ENCODE results near the gene DIAPH3.

The DIAPH3 gene

GRCh38 chr13:59780058-59780457 lies 383.7 kb downstream of the DIAPH3 start:
- TF ChIP-seq EZH2phosphoT487 (IDR thresholded peaks at IDR 0.05; ENCODE audit: borderline replicate concordance) (no peak), CTCF (conservative IDR thresholded peaks at IDR 0.05; ENCODE audit: low read length) (no peak)
- no peak overlapping the region for H3K9ac ChIP-seq (ENCODE audit: low read depth, low read length, poor library complexity, severe bottlenecking)
- no peaks in the 10 kb centered on the region for H3K27me3 ChIP-seq (ENCODE audit: insufficient read depth, low read length, poor library complexity, severe bottlenecking)
- no peaks in the 10 kb centered on the region for H3K4me1 ChIP-seq (ENCODE audit: insufficient read depth, low read length, poor library complexity, severe bottlenecking)
- H3K4me2 ChIP-seq (ENCODE audit: low read depth, low read length, poor library complexity, severe bottlenecking), result no peak overlapping the region
- H3K9me2 ChIP-seq (replicated peaks; ENCODE audit: low read depth, low read length), result no peaks in the 10 kb centered on the region
- H3K79me2 ChIP-seq (ENCODE audit: insufficient read depth, low read length), result no peaks in the 10 kb centered on the region
- H3K36me3 ChIP-seq (ENCODE audit: insufficient read depth, low read length), result no peaks in the 10 kb centered on the region
- no peak overlapping the region for H3K4me3 ChIP-seq (ENCODE audit: low read length, poor library complexity, severe bottlenecking)
- no peaks in the 10 kb centered on the region for H4K20me1 ChIP-seq (ENCODE audit: insufficient read depth, low read length, poor library complexity, severe bottlenecking)
- H3K9me3 ChIP-seq (ENCODE audit: insufficient read depth, low read depth, low read length), result no peaks in the 10 kb centered on the region
- no peak overlapping the region for H2AFZ ChIP-seq (ENCODE audit: low read length)
- no peaks in the 10 kb centered on the region for H3F3A ChIP-seq (ENCODE audit: low read depth)

- TF ChIP-seq CTCF (conservative IDR thresholded peaks at IDR 0.05; ENCODE audit: low read length) (no peak), EZH2phosphoT487 (IDR thresholded peaks at IDR 0.05; ENCODE audit: borderline replicate concordance) (no peak)
- Histone ChIP-seq H3K4me3 (ENCODE audit: low read length, poor library complexity, severe bottlenecking) (no peak overlapping the region), H3K9ac (ENCODE audit: low read depth, low read length, poor library complexity, severe bottlenecking) (no peak overlapping the region), H4K20me1 (ENCODE audit: insufficient read depth, low read length, poor library complexity, severe bottlenecking) (no peaks in the 10 kb centered on the region), H3K4me1 (ENCODE audit: insufficient read depth, low read length, poor library complexity, severe bottlenecking) (no peaks in the 10 kb centered on the region), H2AFZ (ENCODE audit: low read length) (no peak overlapping the region), H3K36me3 (ENCODE audit: insufficient read depth, low read length) (no peaks in the 10 kb centered on the region; the same call in 1 of the 2 replicates), H3K4me2 (ENCODE audit: low read depth, low read length, poor library complexity, severe bottlenecking) (no peak overlapping the region), H3K27me3 (ENCODE audit: insufficient read depth, low read length, poor library complexity, severe bottlenecking) (no peaks in the 10 kb centered on the region), H3K9me2 (replicated peaks; ENCODE audit: low read depth, low read length) (no peaks in the 10 kb centered on the region), H3F3A (ENCODE audit: low read depth) (no peaks in the 10 kb centered on the region), H3K9me3 (ENCODE audit: insufficient read depth, low read depth, low read length) (no peaks in the 10 kb centered on the region), H3K79me2 (ENCODE audit: insufficient read depth, low read length) (no peaks in the 10 kb centered on the region)
Observed at GRCh38 chr13:59776924-59777690, 386.6 kb downstream of the DIAPH3 start.

- Histone ChIP-seq H3K36me3 (ENCODE audit: insufficient read depth, low read length) (no peaks in the 10 kb centered on the region; the same call in 1 of the 2 replicates), H3F3A (ENCODE audit: low read depth) (no peaks in the 10 kb centered on the region), H3K4me2 (ENCODE audit: low read depth, low read length, poor library complexity, severe bottlenecking) (no peak overlapping the region), H3K4me1 (ENCODE audit: insufficient read depth, low read length, poor library complexity, severe bottlenecking) (peaks cover 6% of the 10 kb centered on the region), H3K9me3 (ENCODE audit: insufficient read depth, low read depth, low read length) (no peaks in the 10 kb centered on the region), H3K27me3 (ENCODE audit: insufficient read depth, low read length, poor library complexity, severe bottlenecking) (no peaks in the 10 kb centered on the region), H3K79me2 (ENCODE audit: insufficient read depth, low read length) (no peaks in the 10 kb centered on the region), H3K9me2 (replicated peaks; ENCODE audit: low read depth, low read length) (no peaks in the 10 kb centered on the region), H3K9ac (ENCODE audit: low read depth, low read length, poor library complexity, severe bottlenecking) (no peak overlapping the region), H2AFZ (ENCODE audit: low read length) (no peak overlapping the region), H4K20me1 (ENCODE audit: insufficient read depth, low read length, poor library complexity, severe bottlenecking) (no peaks in the 10 kb centered on the region), H3K4me3 (ENCODE audit: low read length, poor library complexity, severe bottlenecking) (no peak overlapping the region)
- no peak for TF ChIP-seq EZH2phosphoT487 (IDR thresholded peaks at IDR 0.05; ENCODE audit: borderline replicate concordance)
- no peak for TF ChIP-seq CTCF (conservative IDR thresholded peaks at IDR 0.05; ENCODE audit: low read length)
Observed at GRCh38 chr13:59774491-59774971, 389.2 kb downstream of the DIAPH3 start.
